KMS-11 (cell line): ENCODE results near the gene CDC73.

Source experiments
- H2AFZ ChIP-seq: fragments of 200-600 bp; sonication (generic); 2 replicates; pipeline ENCODE4 v1.6.1; 2016; ENCODE audit warnings: antibody characterized with exemption, mixed run types, low read depth
- H3K27ac ChIP-seq: fragments of 200-600 bp; sonication (generic); 2 replicates; pipeline ENCODE4 v1.6.1; 2016; ENCODE audit warnings: mild to moderate bottlenecking, mixed run types
- H3K27me3 ChIP-seq: fragments of 200-600 bp; sonication (generic); 2 replicates; pipeline ENCODE4 v1.6.1; 2017; ENCODE audit warnings: mild to moderate bottlenecking, low read depth, mixed run types, moderate library complexity; ENCODE audit not compliant: insufficient read depth
- H3K36me3 ChIP-seq: fragments of 200-600 bp; sonication (generic); 2 replicates; pipeline ENCODE4 v1.6.1; 2017; ENCODE audit warnings: mild to moderate bottlenecking, mixed run types; ENCODE audit not compliant: insufficient read depth
- H3K4me1 ChIP-seq: fragments of 200-600 bp; sonication (generic); 2 replicates; pipeline ENCODE4 v1.6.1; 2016; ENCODE audit warnings: mild to moderate bottlenecking, low read depth, mixed run types; ENCODE audit not compliant: poor library complexity, severe bottlenecking
- H3K4me2 ChIP-seq: fragments of 200-600 bp; sonication (generic); 2 replicates; pipeline ENCODE4 v1.7.0; 2016; ENCODE audit warnings: mild to moderate bottlenecking, mixed run types
- H3K4me3 ChIP-seq: fragments of 200-600 bp; sonication (generic); IDR thresholded peaks from 2 replicates; pipeline ENCODE4 v1.6.1; 2017; ENCODE audit warnings: low read depth, low read length, mixed read lengths; ENCODE audit not compliant: insufficient read depth
- H3K79me2 ChIP-seq: fragments of 200-600 bp; sonication (generic); 2 replicates; pipeline ENCODE4 v1.6.1; 2016; ENCODE audit warnings: low read depth, mixed run types; ENCODE audit not compliant: insufficient read depth
- H3K9ac ChIP-seq: fragments of 200-600 bp; sonication (generic); 2 replicates; pipeline ENCODE4 v1.6.1; 2016; ENCODE audit warnings: mild to moderate bottlenecking, mixed run types
- H4K20me1 ChIP-seq: fragments of 200-600 bp; sonication (generic); 2 replicates; pipeline ENCODE4 v1.6.1; 2016; ENCODE audit warnings: mild to moderate bottlenecking, mixed run types; ENCODE audit not compliant: insufficient read depth
- CTCF ChIP-seq: fragments of 200-600 bp; sonication (generic); conservative IDR thresholded peaks from 2 replicates; pipeline ENCODE4 v1.6.1; 2017; ENCODE audit warnings: low read depth, mild to moderate bottlenecking, antibody characterized with exemption, low read length, moderate library complexity, mixed read lengths

Gene CDC73

DNA sequence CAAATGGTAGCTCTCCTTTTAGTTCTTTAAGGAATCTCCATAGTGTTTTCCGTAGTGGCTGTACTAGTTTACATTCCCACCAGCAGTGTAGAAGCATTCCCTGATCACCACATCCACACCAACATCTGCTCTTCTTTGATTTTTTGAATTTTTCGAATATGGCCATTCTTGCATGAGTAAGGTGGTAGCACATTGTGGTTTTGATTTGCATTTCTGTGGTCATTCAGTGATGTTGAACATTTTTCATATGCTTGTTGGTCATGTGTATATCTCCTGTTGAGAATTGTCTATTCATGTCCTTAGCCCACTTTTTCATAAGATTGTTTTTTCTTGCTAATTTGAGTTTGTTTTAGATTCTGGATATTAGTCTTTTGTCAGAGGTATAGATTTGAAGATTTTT lies 149.2 kb downstream of the CDC73 start:
- Histone ChIP-seq H3K79me2 (no peaks in the 10 kb centered on the region), H3K4me3 (no peak overlapping the region)

GRCh38 chr1:193275773-193276172 lies 153.9 kb downstream of the CDC73 start:
- Histone ChIP-seq H3K27ac (no peak overlapping the region), H3K27me3 (no peaks in the 10 kb centered on the region)

More for the DNA sequence above, 149.2 kb downstream of the CDC73 start:
- no peaks in the 10 kb centered on the region for H3K27me3 ChIP-seq
- H3K27ac ChIP-seq, result peak overlapping the region; percentile 50
- H3K4me2 ChIP-seq, result peak overlapping the region; percentile 41
- no peaks in the 10 kb centered on the region for H4K20me1 ChIP-seq
- H3K4me1 ChIP-seq, result peaks cover 46% of the 10 kb centered on the region
- H3K36me3 ChIP-seq, result no peaks in the 10 kb centered on the region
- no peak overlapping the region for H2AFZ ChIP-seq
- H3K9ac ChIP-seq, result no peak overlapping the region
- no peak for TF ChIP-seq CTCF

GRCh38 chr1:193278968-193279367 lies 157.1 kb downstream of the CDC73 start:
- Histone ChIP-seq H3K4me3 (no peak overlapping the region), H3K36me3 (no peaks in the 10 kb centered on the region), H4K20me1 (no peaks in the 10 kb centered on the region), H2AFZ (no peak overlapping the region), H3K27me3 (no peaks in the 10 kb centered on the region), H3K27ac (no peak overlapping the region), H3K79me2 (no peaks in the 10 kb centered on the region), H3K9ac (no peak overlapping the region), H3K4me2 (no peak overlapping the region), H3K4me1 (peaks cover 23% of the 10 kb centered on the region)
- TF ChIP-seq CTCF, result no peak

More at GRCh38 chr1:193275773-193276172, 153.9 kb downstream of the CDC73 start:
- no peak overlapping the region for H3K4me3 ChIP-seq
- H2AFZ ChIP-seq, result no peak overlapping the region
- H4K20me1 ChIP-seq, result no peaks in the 10 kb centered on the region
- H3K36me3 ChIP-seq, result no peaks in the 10 kb centered on the region
- H3K4me1 ChIP-seq, result peaks cover 27% of the 10 kb centered on the region
- no peaks in the 10 kb centered on the region for H3K79me2 ChIP-seq
- no peak overlapping the region for H3K9ac ChIP-seq
- TF ChIP-seq CTCF, result no peak
- H3K4me2 ChIP-seq, result no peak overlapping the region

- H2AFZ ChIP-seq, result no peak overlapping the region
- no peak for TF ChIP-seq CTCF
- no peaks in the 10 kb centered on the region for H3K27me3 ChIP-seq
- no peak overlapping the region for H3K4me2 ChIP-seq
- no peaks in the 10 kb centered on the region for H3K36me3 ChIP-seq
- peaks cover 23% of the 10 kb centered on the region for H3K4me1 ChIP-seq
- H3K9ac ChIP-seq, result no peak overlapping the region
- H4K20me1 ChIP-seq, result no peaks in the 10 kb centered on the region
- no peak overlapping the region for H3K27ac ChIP-seq
- H3K4me3 ChIP-seq, result no peak overlapping the region
- H3K79me2 ChIP-seq, result no peaks in the 10 kb centered on the region
Measured at GRCh38 chr1:193281894-193282293, 160.1 kb downstream of the CDC73 start.
